Cardiac fibroblast (primary cell): ENCODE results near the gene CERK.
A peak's percentile ranks its signal among the peaks of the same experiment; 100 is the strongest.

Experiments
- DNase-seq, 2 donors: peaks; one replicate each; pipeline versions ENCODE4 v3.0.0 to v3.0.0-alpha.2; 2010; ENCODE audit warnings: low read depth in 2 of 2
- H3K4me3 ChIP-seq, 2 donors: replicated peaks in 1 of 2; 1 replicate in 1 of 2; 2 replicates in 1 of 2; pipeline ENCODE4 v1.5.1; 2011; ENCODE audit warnings: low read depth in 2 of 2, low read length in 2 of 2, mild to moderate bottlenecking in 2 of 2, moderate library complexity in 1 of 2
- CTCF ChIP-seq: IDR thresholded peaks from one replicate; pipeline ENCODE4 v1.5.1; 2011; ENCODE audit warnings: low read depth, mild to moderate bottlenecking, low read length, inconsistent platforms

The CERK gene

GRCh38 chr22:46681010-46681409, 57.0 kb downstream of the CERK start:
- peak; percentile 43 for TF ChIP-seq CTCF
- DNase-seq = no peak
- no peak overlapping the region for H3K4me3 ChIP-seq

GRCh38 chr22:46679706-46680269, 58.3 kb downstream of the CERK start:
- H3K4me3 ChIP-seq = no peak overlapping the region
- DNase-seq = no peak
- no peak for TF ChIP-seq CTCF

- DNase-seq = peak in 1 of 2 donors; percentile 16
- no peak overlapping the region for H3K4me3 ChIP-seq
- TF ChIP-seq CTCF = no peak
Observed at GRCh38 chr22:46678785-46679700, 59.0 kb downstream of the CERK start.

- no peak for DNase-seq
- H3K4me3 ChIP-seq = no peak overlapping the region
- no peak for TF ChIP-seq CTCF
Observed at GRCh38 chr22:46678003-46678657, 59.9 kb downstream of the CERK start.

- no peak for TF ChIP-seq CTCF
- no peak for DNase-seq
- no peak overlapping the region for H3K4me3 ChIP-seq
Observed at GRCh38 chr22:46677323-46678002, 60.6 kb downstream of the CERK start.

- TF ChIP-seq CTCF = no peak
- no peak overlapping the region for H3K4me3 ChIP-seq
- no peak for DNase-seq
Observed at GRCh38 chr22:46676881-46677280, 61.2 kb downstream of the CERK start.
